HepG2 (cell line): ENCODE data around the gene NPB. TPM values are rescaled to one million over a fixed set of nuclear protein-coding genes. Genes with fewer than 3 reads are reported as not detected.

Source experiments
- CAMTA2 ChIP-seq: sonication (generic); formaldehyde crosslinking; IDR thresholded peaks from 2 replicates; pipeline ENCODE4 v1.4.0; 2020; ENCODE audit warnings: mild to moderate bottlenecking, missing genetic modification reagents, borderline replicate concordance
- CBFB ChIP-seq: sonication (generic); formaldehyde crosslinking; IDR thresholded peaks from 2 replicates; pipeline ENCODE4 v1.4.0; 2020; ENCODE audit warnings: missing genetic modification reagents
- ETV5 ChIP-seq: IDR thresholded peaks from 2 replicates; pipeline ENCODE4 v1.6.1; 2018; ENCODE audit warnings: missing biosample characterization, missing genetic modification reagents, inconsistent platforms, borderline replicate concordance
- GATAD2A ChIP-seq: IDR thresholded peaks from 2 replicates; pipeline ENCODE4 v1.6.1; 2016
- GZF1 ChIP-seq: sonication (generic); formaldehyde crosslinking; IDR thresholded peaks from 2 replicates; pipeline ENCODE4 v1.5.1; 2020; ENCODE audit warnings: mild to moderate bottlenecking, missing genetic modification reagents
- HDAC1 ChIP-seq: sonication (generic); formaldehyde crosslinking; IDR thresholded peaks from 2 replicates; pipeline ENCODE4 v1.5.1; 2020; ENCODE audit warnings: mild to moderate bottlenecking, missing genetic modification reagents
- MBNL3 ChIP-seq: fragments of 250-450 bp; sonication (Bioruptor Pico); conservative IDR thresholded peaks from 2 replicates; pipeline ENCODE4 v1.8.0; 2022; ENCODE audit warnings: mild to moderate bottlenecking, inconsistent platforms
- MYC ChIP-seq: sonication (generic); formaldehyde crosslinking; IDR thresholded peaks from 2 replicates; pipeline ENCODE4 v1.9.0; 2021; ENCODE audit warnings: missing genetic modification reagents, borderline replicate concordance
- MZF1 ChIP-seq: sonication (generic); formaldehyde crosslinking; IDR thresholded peaks from 2 replicates; pipeline ENCODE4 v1.8.1; 2023; ENCODE audit warnings: mild to moderate bottlenecking, missing genetic modification reagents, borderline replicate concordance
- NR1H2 ChIP-seq: sonication (generic); formaldehyde crosslinking; IDR thresholded peaks from 2 replicates; pipeline ENCODE4 v1.8.1; 2022; ENCODE audit warnings: low read depth, missing genetic modification reagents, borderline replicate concordance
- POGK ChIP-seq: sonication (generic); formaldehyde crosslinking; conservative IDR thresholded peaks from 2 replicates; pipeline ENCODE4 v1.8.0; 2022; ENCODE audit warnings: mild to moderate bottlenecking, moderate library complexity, missing genetic modification reagents
- SAP130 ChIP-seq: IDR thresholded peaks from 2 replicates; pipeline ENCODE4 v1.6.1; 2016; ENCODE audit warnings: low read depth
- SIN3A ChIP-seq: IDR thresholded peaks from 2 replicates; pipeline ENCODE4 v1.6.1; 2011; ENCODE audit warnings: low read depth, mild to moderate bottlenecking, control low read depth, low read length, borderline replicate concordance
- SUZ12 ChIP-seq: fragments of 150-350 bp; IDR thresholded peaks from 2 replicates; pipeline ENCODE4 v1.6.1; 2014; ENCODE audit warnings: low read depth, low read length
- TMF1 ChIP-seq: sonication (generic); formaldehyde crosslinking; IDR thresholded peaks from 2 replicates; pipeline ENCODE4 v1.8.1; 2022; ENCODE audit warnings: low read depth, missing genetic modification reagents
- ZHX1 ChIP-seq: sonication (generic); formaldehyde crosslinking; IDR thresholded peaks from 2 replicates; pipeline ENCODE4 v1.8.1; 2022; ENCODE audit warnings: low read depth, mild to moderate bottlenecking, missing genetic modification reagents
- ZNF280D ChIP-seq: sonication (generic); formaldehyde crosslinking; IDR thresholded peaks from 2 replicates; pipeline ENCODE4 v1.5.1; 2020; ENCODE audit warnings: mild to moderate bottlenecking, missing genetic modification reagents
- ZNF598 ChIP-seq: sonication (generic); formaldehyde crosslinking; IDR thresholded peaks from 2 replicates; pipeline ENCODE4 v1.5.1; 2020; ENCODE audit warnings: mild to moderate bottlenecking, missing genetic modification reagents, borderline replicate concordance
- ZNF75D ChIP-seq: sonication (generic); formaldehyde crosslinking; IDR thresholded peaks from 2 replicates; pipeline ENCODE4 v1.8.1; 2023; ENCODE audit warnings: missing genetic modification reagents, mild to moderate bottlenecking, borderline replicate concordance
- ZNF790 ChIP-seq: sonication (generic); formaldehyde crosslinking; IDR thresholded peaks from 2 replicates; pipeline ENCODE4 v1.8.0; 2022; ENCODE audit warnings: missing genetic modification reagents, mild to moderate bottlenecking, borderline replicate concordance
- ZNF850 ChIP-seq: sonication (generic); formaldehyde crosslinking; conservative IDR thresholded peaks from 2 replicates; pipeline ENCODE4 v1.9.0; 2021; ENCODE audit warnings: mild to moderate bottlenecking, missing genetic modification reagents
- ZSCAN20 ChIP-seq: sonication (generic); formaldehyde crosslinking; IDR thresholded peaks from 2 replicates; pipeline ENCODE4 v1.4.0; 2020; ENCODE audit warnings: missing genetic modification reagents, mild to moderate bottlenecking, borderline replicate concordance
- polyA plus RNA-seq, 8 experiments: library from polyadenylated mRNA; depleted of rRNA in 3 of 8; stranded (reverse) in 7 of 8; unstranded in 1 of 8; fragments of >200 nt; fragmentation: Illumina TruSeq in 4 of 8; extraction: Trizol in 4 of 8; gene quantifications; 2 replicates each; pipeline versions ENCODE4 v1.2.1 to v1.2.3, GENCODE V29; 2011 to 2016; ENCODE audit warnings: low read depth in 4 of 8, missing spikeins in 1 of 8, mixed read lengths in 1 of 8; ENCODE audit not compliant: insufficient read depth in 1 of 8
- total RNA-seq, 5 experiments: library from RNA; depleted of rRNA; stranded (reverse); fragments of >200 nt; fragmentation: Illumina TruSeq; extraction: Trizol; gene quantifications; 2 replicates each; pipeline ENCODE4 v1.2.3, GENCODE V29; 2016; ENCODE audit warnings: low read depth in 1 of 5

The NPB gene
- total and polyA plus RNA-seq, 2 of the 13 experiments (the other 11 are each of a cell fraction or from before 2014, with no cell fraction given), result 0.11 to 0.93 TPM

GRCh38 chr17:81890447-81891302 lies 11.4 kb upstream of the NPB start (continued):
- TF ChIP-seq ZNF280D (peak; percentile 55; the same call in 1 of the 2 replicates), MBNL3 (CRISPR knock-in tag) (no peak), ZNF75D (0 out of 2 replicates have a peak, but pooled peaks have one; percentile 42), MYC (CRISPR knock-in tag) (no peak), SUZ12 (no peak), SAP130 (CRISPR knock-in tag) (peak; percentile 33; the same call in 1 of the 2 replicates), ZNF850 (CRISPR knock-in tag) (no peak), HDAC1 (CRISPR knock-in tag) (0 out of 2 replicates have a peak, but pooled peaks have one; percentile 22), POGK (CRISPR knock-in tag) (peak; percentile 33; the same call in 1 of the 2 replicates), ETV5 (CRISPR knock-in tag) (peak; percentile 39), ZNF790 (CRISPR knock-in tag) (no peak), GZF1 (0 out of 2 replicates have a peak, but pooled peaks have one; percentile 67), MZF1 (0 out of 2 replicates have a peak, but pooled peaks have one; percentile 94), ZNF598 (CRISPR knock-in tag) (peak; percentile 68; the same call in 1 of the 2 replicates), GATAD2A (CRISPR knock-in tag) (no peak), SIN3A (peak; percentile 23; the same call in 1 of the 2 replicates), NR1H2 (CRISPR knock-in tag) (no peak), CAMTA2 (CRISPR knock-in tag) (no peak), TMF1 (no peak), CBFB (CRISPR knock-in tag) (0 out of 2 replicates have a peak, but pooled peaks have one; percentile 40), ZSCAN20 (CRISPR knock-in tag) (0 out of 2 replicates have a peak, but pooled peaks have one; percentile 36), ZHX1 (no peak)
